BLaER1 treated with 17β-estradiol and CSF1 and Interleukin-3, amounts not matched to agents 10 nM and 100 nM (cell line): ENCODE results near the gene QSOX1.

Experiments
- H3K27ac ChIP-seq, 11 experiments: shearing (Covaris generic); formaldehyde crosslinking; 2 replicates each; pipeline ENCODE4 v1.8.1; 2022
- H3K27me3 ChIP-seq, 11 experiments: shearing (Covaris generic); formaldehyde crosslinking; 2 replicates each; pipeline ENCODE4 v1.8.1; 2022
- H3K36me3 ChIP-seq, 11 experiments: shearing (Covaris generic); formaldehyde crosslinking; 2 replicates each; pipeline ENCODE4 v1.8.1; 2022
- H3K4me1 ChIP-seq, 10 experiments: shearing (Covaris generic); formaldehyde crosslinking; 2 replicates each; pipeline ENCODE4 v1.8.1; 2022
- H3K4me2 ChIP-seq, 11 experiments: shearing (Covaris generic); formaldehyde crosslinking; 2 replicates each; pipeline ENCODE4 v1.8.1; 2022
- H3K4me3 ChIP-seq, 10 experiments: shearing (Covaris generic); formaldehyde crosslinking; 2 replicates each; pipeline ENCODE4 v1.8.1; 2022
- H3K9ac ChIP-seq, 11 experiments: shearing (Covaris generic); formaldehyde crosslinking; 2 replicates each; pipeline ENCODE4 v1.8.1; 2022
- H3K9me3 ChIP-seq, 11 experiments: shearing (Covaris generic); formaldehyde crosslinking; replicated peaks in 1 of 11; 2 replicates each; pipeline ENCODE4 v1.8.1; 2022
- H4K20me1 ChIP-seq, 11 experiments: shearing (Covaris generic); formaldehyde crosslinking; 2 replicates each; pipeline ENCODE4 v1.8.1; 2022
- Cebpa-rat ChIP-seq, 11 experiments: shearing (Covaris generic); IDR thresholded peaks; 2 replicates each; pipeline ENCODE4 v1.8.1; 2022

The QSOX1 gene

DNA sequence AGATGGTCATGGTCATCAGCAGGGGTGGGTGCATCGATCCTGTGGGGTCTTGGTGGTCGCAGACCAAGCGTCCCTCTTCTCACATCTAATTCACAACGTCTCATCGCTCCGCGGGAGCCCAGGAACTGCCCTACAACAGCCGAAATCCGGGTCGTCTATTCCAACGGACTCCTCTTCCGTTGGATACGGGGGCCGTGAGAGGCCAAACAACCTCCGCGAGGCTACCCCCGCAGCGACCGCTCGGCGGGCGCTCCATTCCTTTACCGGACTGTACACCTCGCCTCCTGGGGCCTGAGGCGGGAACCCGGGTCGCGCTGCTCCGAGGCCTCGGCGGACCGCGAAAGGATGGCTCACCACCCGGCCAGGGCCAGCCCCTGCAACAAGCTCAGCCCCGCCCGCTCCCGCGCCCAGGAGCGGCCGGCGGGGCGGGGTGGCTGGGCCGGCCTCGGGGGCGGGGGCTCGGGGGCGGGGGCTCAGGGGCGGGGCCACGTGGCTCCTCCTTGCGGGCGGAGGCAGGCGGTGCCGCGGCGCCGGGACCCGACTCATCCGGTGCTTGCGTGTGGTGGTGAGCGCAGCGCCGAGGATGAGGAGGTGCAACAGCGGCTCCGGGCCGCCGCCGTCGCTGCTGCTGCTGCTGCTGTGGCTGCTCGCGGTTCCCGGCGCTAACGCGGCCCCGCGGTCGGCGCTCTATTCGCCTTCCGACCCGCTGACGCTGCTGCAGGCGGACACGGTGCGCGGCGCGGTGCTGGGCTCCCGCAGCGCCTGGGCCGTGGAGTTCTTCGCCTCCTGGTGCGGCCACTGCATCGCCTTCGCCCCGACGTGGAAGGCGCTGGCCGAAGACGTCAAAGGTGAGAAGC, at the start of gene QSOX1:
QSOX1 (plus strand) TSS at position 545 of the 857 bp plus-strand sequence; CDS start at position 584, 39 bp downstream.
- TF ChIP-seq Cebpa-rat (IDR thresholded peaks at IDR 0.05): no peak
- no peaks in the 10 kb centered on the region for H3K9me3 ChIP-seq
- peaks cover 35 to 60% (median 45%) of the 10 kb centered on the region in 10 experiments for H3K4me1 ChIP-seq
- peaks cover 0 to 14% (median 9%) of the 10 kb centered on the region in 11 experiments; a peak in 6 of 22 replicates for H3K36me3 ChIP-seq
- H3K9ac ChIP-seq: peak within 1 kb of the TSS; percentile 88 to 95 (median 91)
- H4K20me1 ChIP-seq: peaks cover 0 to 43% (median 25%) of the 10 kb centered on the region in 11 experiments; a peak in 14 of 22 replicates
- peak within 1 kb of the TSS; percentile 86 to 97 (median 93) for H3K27ac ChIP-seq
- peak within 1 kb of the TSS; percentile 71 to 84 (median 77) for H3K4me3 ChIP-seq
- H3K27me3 ChIP-seq: no peaks in the 10 kb centered on the region
- peak within 1 kb of the TSS; percentile 90 to 99 (median 98) for H3K4me2 ChIP-seq

GRCh38 chr1:180112091-180112490, 42.6 kb upstream of the QSOX1 start:
- Histone ChIP-seq H3K9me3 (no peaks in the 10 kb centered on the region), H4K20me1 (no peaks in the 10 kb centered on the region; a peak in 1 of 22 replicates), H3K4me1 (peaks cover 0 to 15% (median 6%) of the 10 kb centered on the region in 10 experiments; a peak in 18 of 20 replicates), H3K27me3 (no peaks in the 10 kb centered on the region), H3K4me2 (no peak overlapping the region), H3K36me3 (peaks cover 65 to 90% (median 78%) of the 10 kb centered on the region in 11 experiments), H3K27ac (no peak overlapping the region), H3K9ac (no peak overlapping the region), H3K4me3 (no peak overlapping the region)
- TF ChIP-seq Cebpa-rat (IDR thresholded peaks at IDR 0.05): no peak

DNA sequence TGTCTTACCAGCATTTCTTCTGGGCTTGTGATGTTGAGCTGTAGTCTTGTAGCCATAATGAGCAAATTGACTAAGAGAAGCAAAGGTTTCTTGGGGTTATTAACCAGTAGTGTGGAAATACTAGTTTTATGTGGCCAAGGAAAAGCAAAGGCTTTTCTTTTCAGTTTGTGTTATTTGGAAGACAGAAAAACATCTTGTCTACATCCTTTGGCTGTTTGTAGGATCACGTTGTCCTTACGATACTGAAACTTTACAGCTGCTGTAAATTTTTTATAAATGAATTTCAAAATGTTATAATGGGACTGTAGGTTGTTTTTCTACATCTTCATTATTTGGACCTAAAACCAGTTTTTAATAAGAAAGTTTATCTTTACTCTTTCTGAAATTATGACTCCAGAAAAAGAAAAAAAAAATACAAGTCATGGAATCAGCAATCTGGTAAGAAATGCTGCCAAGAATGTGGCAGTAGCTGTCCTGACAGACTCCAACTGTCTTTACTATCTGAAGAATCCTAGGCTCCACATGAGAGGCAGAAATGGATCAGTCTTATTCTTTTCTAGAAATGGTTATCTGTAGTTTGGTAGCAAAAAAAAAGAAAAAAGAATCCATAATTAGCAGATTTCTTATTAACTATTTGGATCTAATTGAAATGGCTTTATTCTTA, 41.6 kb upstream of the QSOX1 start:
- no peaks in the 10 kb centered on the region for H3K27me3 ChIP-seq
- H3K9ac ChIP-seq: no peak overlapping the region
- H3K4me1 ChIP-seq: peaks cover 4 to 21% (median 13%) of the 10 kb centered on the region in 10 experiments; a peak in 18 of 20 replicates
- H3K9me3 ChIP-seq: no peaks in the 10 kb centered on the region
- TF ChIP-seq Cebpa-rat (IDR thresholded peaks at IDR 0.05): no peak
- peaks cover 55 to 79% (median 69%) of the 10 kb centered on the region in 11 experiments for H3K36me3 ChIP-seq
- no peak overlapping the region for H3K27ac ChIP-seq
- no peak overlapping the region for H3K4me2 ChIP-seq
- no peaks in the 10 kb centered on the region; a peak in 1 of 22 replicates for H4K20me1 ChIP-seq
- no peak overlapping the region for H3K4me3 ChIP-seq

GRCh38 chr1:180114396-180114945, 40.2 kb upstream of the QSOX1 start:
- H3K9me3 ChIP-seq: no peaks in the 10 kb centered on the region
- H3K4me3 ChIP-seq: no peak overlapping the region
- H3K9ac ChIP-seq: no peak overlapping the region
- H3K4me2 ChIP-seq: no peak overlapping the region
- TF ChIP-seq Cebpa-rat (IDR thresholded peaks at IDR 0.05): no peak
- H3K27me3 ChIP-seq: no peaks in the 10 kb centered on the region
- peaks cover 4 to 21% (median 13%) of the 10 kb centered on the region in 10 experiments; a peak in 18 of 20 replicates for H3K4me1 ChIP-seq
- H3K27ac ChIP-seq: no peak overlapping the region
- no peaks in the 10 kb centered on the region; a peak in 1 of 22 replicates for H4K20me1 ChIP-seq
- peaks cover 42 to 66% (median 56%) of the 10 kb centered on the region in 11 experiments for H3K36me3 ChIP-seq

DNA sequence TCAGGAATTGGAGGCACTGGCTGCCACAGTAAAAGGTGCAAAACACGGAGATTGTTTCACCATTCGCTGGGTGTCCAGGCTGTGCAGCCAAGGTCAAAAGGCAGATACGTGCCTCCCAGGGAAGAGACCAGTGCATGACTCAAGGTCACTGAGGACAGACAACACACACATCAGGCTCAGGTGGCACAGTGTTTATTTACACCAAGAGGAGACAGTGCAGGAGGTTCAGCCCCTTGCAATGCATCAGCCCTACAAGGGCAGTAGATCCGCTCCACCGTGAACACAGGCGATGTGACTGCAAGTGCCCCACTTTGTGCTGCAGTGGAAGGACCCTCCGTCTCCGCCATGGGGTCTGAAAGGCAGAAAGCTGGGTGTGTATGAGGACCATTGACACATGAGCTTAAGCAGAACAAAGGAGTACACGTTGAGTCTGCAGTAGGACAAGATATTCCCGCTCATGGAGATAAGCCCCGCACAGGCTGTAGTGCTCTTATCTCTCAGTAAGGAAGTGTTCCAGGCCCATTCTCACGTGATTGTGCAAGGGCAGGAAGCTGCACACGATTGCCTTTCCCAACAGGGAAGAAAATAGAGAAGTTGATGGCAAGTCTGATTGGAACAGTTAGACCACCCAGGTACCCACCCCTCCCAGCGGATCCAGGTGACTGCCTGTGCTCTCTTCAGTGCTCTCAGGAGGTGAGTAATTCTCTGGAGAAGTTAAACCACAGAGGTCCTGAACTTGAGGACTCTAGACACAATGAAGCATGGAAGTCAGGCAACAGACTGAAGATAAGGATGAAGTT, 37.5 kb upstream of the QSOX1 start:
- peaks cover 4 to 26% (median 13%) of the 10 kb centered on the region in 10 experiments; a peak in 18 of 20 replicates for H3K4me1 ChIP-seq
- no peaks in the 10 kb centered on the region; a peak in 1 of 22 replicates for H4K20me1 ChIP-seq
- H3K27ac ChIP-seq: peak overlapping the region in 4 of 11 experiments; percentile 0 to 55 (median 32); a peak in 6 of 22 replicates
- no peak overlapping the region for H3K9ac ChIP-seq
- peak in 5 of 11 experiments; percentile 28 to 59 (median 37); a peak in 6 of 22 replicates for TF ChIP-seq Cebpa-rat (IDR thresholded peaks at IDR 0.05)
- H3K9me3 ChIP-seq: no peaks in the 10 kb centered on the region
- peaks cover 16 to 39% (median 29%) of the 10 kb centered on the region in 11 experiments for H3K36me3 ChIP-seq
- no peak overlapping the region for H3K4me3 ChIP-seq
- peak overlapping the region; percentile 7 to 80 (median 47); a peak in 20 of 22 replicates for H3K4me2 ChIP-seq
- no peaks in the 10 kb centered on the region for H3K27me3 ChIP-seq

DNA sequence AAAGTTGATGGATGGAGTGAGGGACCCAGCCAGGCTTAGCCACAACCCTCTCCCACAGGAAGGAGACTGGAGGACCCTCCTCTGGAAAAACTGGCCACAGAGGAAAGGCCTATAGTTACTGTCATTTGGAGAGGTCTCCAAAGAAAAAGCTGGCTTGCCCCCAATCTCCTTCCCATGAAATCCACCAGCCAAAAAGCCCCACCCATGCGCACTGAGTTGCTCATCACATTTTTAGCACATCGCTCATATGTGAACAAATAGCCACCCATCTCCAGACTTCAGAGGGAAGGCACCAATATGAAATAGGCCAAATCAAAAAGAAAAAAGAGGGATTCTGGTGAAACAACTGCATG, 36.9 kb upstream of the QSOX1 start:
- H3K4me3 ChIP-seq: no peak overlapping the region
- peak overlapping the region in 10 of 11 experiments; percentile 7 to 80 (median 50); a peak in 14 of 22 replicates for H3K4me2 ChIP-seq
- H3K36me3 ChIP-seq: peaks cover 10 to 33% (median 23%) of the 10 kb centered on the region in 11 experiments; a peak in 21 of 22 replicates
- no peaks in the 10 kb centered on the region for H3K27me3 ChIP-seq
- H3K9me3 ChIP-seq: no peaks in the 10 kb centered on the region
- H3K9ac ChIP-seq: no peak overlapping the region
- H3K4me1 ChIP-seq: peaks cover 4 to 26% (median 13%) of the 10 kb centered on the region in 10 experiments; a peak in 18 of 20 replicates
- peak overlapping the region in 3 of 11 experiments; percentile 13 to 55 (median 51); a peak in 5 of 22 replicates for H3K27ac ChIP-seq
- TF ChIP-seq Cebpa-rat (IDR thresholded peaks at IDR 0.05): no peak
- no peaks in the 10 kb centered on the region; a peak in 1 of 22 replicates for H4K20me1 ChIP-seq

- no peaks in the 10 kb centered on the region for H3K27me3 ChIP-seq
- no peaks in the 10 kb centered on the region for H4K20me1 ChIP-seq
- no peak overlapping the region for H3K4me2 ChIP-seq
- no peak overlapping the region for H3K9ac ChIP-seq
- no peak overlapping the region for H3K27ac ChIP-seq
- H3K36me3 ChIP-seq: peaks cover 0 to 14% (median 11%) of the 10 kb centered on the region in 11 experiments; a peak in 13 of 22 replicates
- no peaks in the 10 kb centered on the region for H3K9me3 ChIP-seq
- H3K4me3 ChIP-seq: no peak overlapping the region
- peaks cover 4 to 26% (median 13%) of the 10 kb centered on the region in 10 experiments; a peak in 18 of 20 replicates for H3K4me1 ChIP-seq
- no peak for TF ChIP-seq Cebpa-rat (IDR thresholded peaks at IDR 0.05)
Measured at GRCh38 chr1:180119837-180120236, 34.8 kb upstream of the QSOX1 start.

DNA sequence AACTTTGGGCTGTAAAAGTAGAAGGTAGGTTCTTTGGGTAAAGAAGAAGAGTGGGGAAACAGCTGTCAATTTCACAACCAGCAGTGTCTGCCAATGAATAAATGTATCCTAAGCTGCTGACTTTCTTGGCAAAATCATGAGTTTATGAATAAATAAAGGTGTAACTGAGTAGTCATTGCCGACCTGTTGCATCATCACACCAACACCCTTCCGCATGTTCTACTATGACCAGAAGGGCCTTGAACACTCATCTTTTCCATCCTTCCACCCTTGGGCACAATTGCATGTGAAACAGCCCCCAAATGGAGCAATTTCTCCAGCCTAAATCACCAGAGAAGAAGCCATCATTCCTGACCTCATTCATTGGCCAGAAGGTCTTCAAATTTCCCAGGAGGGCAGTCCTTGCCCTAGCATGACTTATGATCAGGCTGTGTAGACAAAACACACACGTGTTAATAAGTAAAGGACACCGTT, 31.2 kb upstream of the QSOX1 start:
- peak in 1 of 11 experiments; percentile 74; a peak in 3 of 22 replicates for TF ChIP-seq Cebpa-rat (IDR thresholded peaks at IDR 0.05)
- H3K9me3 ChIP-seq: no peaks in the 10 kb centered on the region
- H3K27ac ChIP-seq: no peak overlapping the region
- no peak overlapping the region for H3K9ac ChIP-seq
- H3K4me1 ChIP-seq: peaks cover 0 to 9% (median 0%) of the 10 kb centered on the region in 10 experiments; a peak in 3 of 20 replicates
- H3K36me3 ChIP-seq: no peaks in the 10 kb centered on the region
- H4K20me1 ChIP-seq: no peaks in the 10 kb centered on the region
- H3K27me3 ChIP-seq: no peaks in the 10 kb centered on the region
- H3K4me2 ChIP-seq: no peak overlapping the region
- H3K4me3 ChIP-seq: no peak overlapping the region
